Measurements from ENCODE around the gene GIGYF2. TPM values are rescaled to one million over a fixed set of nuclear protein-coding genes. Genes with fewer than 3 reads are reported as not detected.
A peak's percentile ranks its signal among the peaks of the same experiment; 100 is the strongest.

Gene GIGYF2
- total and polyA plus RNA-seq, 12 donors: 9.9 to 71.7 (median 66.1) TPM

DNA sequence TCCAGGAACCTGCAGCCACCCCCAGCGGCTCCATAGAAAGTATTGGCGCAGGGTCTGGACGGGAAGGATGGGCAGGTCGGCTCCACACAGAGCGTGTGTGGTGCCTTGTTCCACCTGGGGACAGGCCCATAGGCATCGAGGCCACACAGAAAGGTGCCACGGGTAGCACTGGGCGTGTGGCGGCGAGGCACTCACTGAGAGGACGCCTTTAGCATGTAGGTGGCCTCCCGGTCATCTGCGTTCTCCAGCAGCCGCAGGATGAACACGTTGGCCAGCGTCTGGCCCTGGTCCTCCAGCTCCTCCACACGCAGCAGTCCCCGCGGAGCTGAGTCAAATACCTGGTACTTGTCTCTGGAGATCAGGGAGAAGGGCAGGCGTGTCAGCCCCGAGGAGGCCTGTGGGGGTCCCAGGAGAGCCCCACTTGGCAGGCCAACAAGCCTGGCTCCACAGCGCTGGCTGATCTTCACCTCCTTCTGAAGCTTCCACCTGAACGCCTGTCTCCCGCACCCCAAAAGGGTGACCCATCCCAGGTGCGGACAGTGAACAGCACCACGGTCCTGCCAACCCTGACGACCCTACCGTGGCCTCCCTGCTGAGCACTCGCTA lies 186.1 kb downstream of the GIGYF2 start:
- Histone ChIP-seq H3K36me3 (no peaks in the 10 kb centered on the region), H3K9me3 (no peaks in the 10 kb centered on the region), H3K27me3 (peaks cover 0 to 32% (median 11%) of the 10 kb centered on the region in 7 donors), H3K27ac (no peak overlapping the region), H3K4me3 (no peak overlapping the region), H3K4me1 (no peaks in the 10 kb centered on the region)
- DNase-seq (no peak), ATAC-seq (no peak)
- intact Hi-C loops (cut with DNase I): no loop called here
- TF ChIP-seq, protein P1, sequence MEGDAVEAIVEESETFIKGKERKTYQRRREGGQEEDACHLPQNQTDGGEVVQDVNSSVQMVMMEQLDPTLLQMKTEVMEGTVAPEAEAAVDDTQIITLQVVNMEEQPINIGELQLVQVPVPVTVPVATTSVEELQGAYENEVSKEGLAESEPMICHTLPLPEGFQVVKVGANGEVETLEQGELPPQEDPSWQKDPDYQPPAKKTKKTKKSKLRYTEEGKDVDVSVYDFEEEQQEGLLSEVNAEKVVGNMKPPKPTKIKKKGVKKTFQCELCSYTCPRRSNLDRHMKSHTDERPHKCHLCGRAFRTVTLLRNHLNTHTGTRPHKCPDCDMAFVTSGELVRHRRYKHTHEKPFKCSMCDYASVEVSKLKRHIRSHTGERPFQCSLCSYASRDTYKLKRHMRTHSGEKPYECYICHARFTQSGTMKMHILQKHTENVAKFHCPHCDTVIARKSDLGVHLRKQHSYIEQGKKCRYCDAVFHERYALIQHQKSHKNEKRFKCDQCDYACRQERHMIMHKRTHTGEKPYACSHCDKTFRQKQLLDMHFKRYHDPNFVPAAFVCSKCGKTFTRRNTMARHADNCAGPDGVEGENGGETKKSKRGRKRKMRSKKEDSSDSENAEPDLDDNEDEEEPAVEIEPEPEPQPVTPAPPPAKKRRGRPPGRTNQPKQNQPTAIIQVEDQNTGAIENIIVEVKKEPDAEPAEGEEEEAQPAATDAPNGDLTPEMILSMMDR (IDR thresholded peaks at IDR 0.05): no peak
- whole genome bisulfite sequencing, 2 donors: 90% methylated on average over 29 of the region's 29 CpGs

DNA sequence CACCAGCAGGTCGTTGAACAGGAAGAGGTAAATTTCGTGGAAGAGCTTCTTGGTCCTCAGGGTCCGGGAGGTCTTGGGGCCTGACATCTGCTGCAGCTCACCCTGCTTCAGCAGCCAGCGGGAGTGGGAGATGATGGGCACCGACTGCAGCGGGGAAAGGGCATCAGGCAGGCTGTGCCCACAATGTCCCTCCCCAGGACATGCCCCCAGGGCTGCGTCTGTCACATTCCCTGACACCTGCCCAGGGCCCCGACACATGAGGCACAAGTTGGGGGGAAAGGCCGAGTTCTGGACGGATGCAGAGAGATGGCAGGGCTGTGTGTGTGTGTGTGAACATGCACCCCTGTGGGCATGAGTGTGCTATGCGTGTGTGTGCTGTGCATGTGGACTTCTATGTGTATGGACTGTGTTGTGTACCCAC lies 186.9 kb downstream of the GIGYF2 start:
- Histone ChIP-seq H3K36me3 (no peaks in the 10 kb centered on the region), H3K9me3 (no peaks in the 10 kb centered on the region), H3K4me1 (no peaks in the 10 kb centered on the region), H3K27me3 (peaks cover 0 to 32% (median 11%) of the 10 kb centered on the region in 7 donors), H3K27ac (no peak overlapping the region), H3K4me3 (no peak overlapping the region)
- TF ChIP-seq, protein P1 (IDR thresholded peaks at IDR 0.05): no peak
- intact Hi-C loops (cut with DNase I): no loop called here
- ATAC-seq (no peak), DNase-seq (no peak)
- 84 to 85% methylated on average over 11 of the region's 11 CpGs for WGBS, 2 donors

DNA sequence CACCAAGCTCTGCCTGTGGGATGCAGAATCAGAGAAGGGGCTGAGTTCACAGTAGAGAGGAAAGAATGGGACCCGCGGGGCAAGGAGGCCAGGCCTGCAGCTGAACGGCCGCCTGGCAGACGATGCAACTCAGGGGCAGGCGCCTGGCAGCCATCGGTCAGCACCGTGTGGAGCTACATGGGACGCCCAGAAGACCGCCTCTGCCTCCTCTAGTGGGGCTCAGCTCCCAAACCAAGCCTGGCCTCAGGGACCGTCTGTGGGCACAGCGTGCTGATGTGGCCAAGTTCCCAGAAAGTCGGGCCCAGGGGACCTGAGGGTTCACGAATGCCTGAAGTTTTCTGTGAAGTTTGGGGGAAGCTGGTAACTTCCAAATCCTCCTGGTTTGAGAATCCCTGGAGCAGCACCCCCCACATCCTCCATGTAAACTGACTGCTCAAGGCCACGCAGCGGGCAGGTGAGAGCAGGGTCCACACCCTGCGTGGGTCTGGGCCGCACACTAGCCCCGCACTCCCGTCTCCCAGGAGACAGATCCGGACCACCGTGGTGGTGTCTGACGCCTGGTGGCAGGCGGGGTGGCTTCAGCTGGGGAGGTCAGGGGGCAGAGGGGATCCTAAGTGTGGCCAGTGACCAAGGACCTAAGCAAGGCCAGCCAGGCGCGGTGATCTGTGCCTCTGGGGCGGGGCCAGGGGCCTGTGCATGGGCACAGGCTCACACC lies 187.6 kb downstream of the GIGYF2 start:
- H3K4me1 ChIP-seq: no peaks in the 10 kb centered on the region
- H3K27me3 ChIP-seq: peaks cover 0 to 32% (median 11%) of the 10 kb centered on the region in 7 donors
- DNase-seq: no peak
- no peak for ATAC-seq
- WGBS, 2 donors: 79 to 87% methylated on average over 27 of the region's 27 CpGs
- no peaks in the 10 kb centered on the region for H3K9me3 ChIP-seq
- no peaks in the 10 kb centered on the region for H3K36me3 ChIP-seq
- TF ChIP-seq, protein P1 (IDR thresholded peaks at IDR 0.05): no peak
- no peak overlapping the region for H3K27ac ChIP-seq
- no peak overlapping the region for H3K4me3 ChIP-seq
- intact Hi-C loops (cut with DNase I): no loop called here

DNA sequence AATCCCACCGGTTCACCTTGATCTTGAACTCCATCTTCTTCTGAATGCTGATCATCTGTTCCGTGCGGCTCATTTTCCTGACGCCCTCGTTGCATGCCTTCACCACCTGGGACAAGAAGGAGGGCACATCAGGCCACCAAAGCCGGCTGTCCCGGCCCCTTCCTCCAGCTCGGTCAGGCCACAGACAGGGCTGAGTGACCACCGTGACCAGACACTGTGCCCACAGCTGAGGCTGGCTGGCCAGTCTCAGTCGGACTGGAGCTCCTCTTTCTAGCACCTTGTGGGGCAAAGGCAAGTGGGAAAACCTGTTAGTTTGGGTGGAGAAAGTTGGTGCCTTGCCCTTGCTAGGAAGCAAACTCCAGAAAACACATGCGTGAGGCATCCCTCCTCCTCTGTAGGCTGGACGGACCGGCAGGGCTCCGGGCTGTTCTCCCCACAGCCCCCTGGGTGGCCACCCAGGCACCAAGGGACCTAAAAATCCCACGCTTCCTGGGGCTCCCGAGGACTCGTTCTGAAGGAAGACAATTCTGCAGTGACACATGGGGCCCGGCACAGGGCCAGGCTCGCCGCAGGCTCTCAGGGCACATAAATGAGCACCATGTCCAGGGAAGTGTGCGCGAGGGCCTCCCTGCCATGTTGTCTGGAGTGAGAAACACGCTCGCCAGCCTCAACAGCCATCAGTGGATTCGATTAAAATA lies 188.3 kb downstream of the GIGYF2 start:
- no peak for ATAC-seq
- peak in 1 of 2 donors; percentile 3 for DNase-seq
- no peaks in the 10 kb centered on the region for H3K4me1 ChIP-seq
- H3K27me3 ChIP-seq: peaks cover 0 to 33% (median 11%) of the 10 kb centered on the region in 7 donors
- H3K36me3 ChIP-seq: no peaks in the 10 kb centered on the region
- H3K9me3 ChIP-seq: no peaks in the 10 kb centered on the region
- H3K27ac ChIP-seq: no peak overlapping the region
- intact Hi-C loops (cut with DNase I): no loop called here
- 82 to 86% methylated on average over 25 of the region's 25 CpGs for WGBS, 2 donors
- TF ChIP-seq, protein P1 (IDR thresholded peaks at IDR 0.05): no peak
- H3K4me3 ChIP-seq: no peak overlapping the region
